Right kidney (tissue), 9 donors: Measurements from ENCODE around the gene FZD2.
"Not testable (repeated sequence)": the region's sequence is repeated elsewhere in the genome, so short reads cannot be mapped to it uniquely, and the experiment has no call there.

Source experiments
- DNase-seq: peaks from one replicate; pipeline ENCODE4 v3.0.0-alpha.2; 2016
- long read RNA-seq, 8 donors: transcript quantifications; one replicate each; lab custom pipeline, GENCODE V29; 2026

Gene FZD2
- long read RNA-seq, donor 1, transcript FZD2-201 (1 exons, 2,112 nt) = major isoform, 52 of 52 reads
- long read RNA-seq, donor 1, partial matches to known transcripts = 0 of 52 reads
- long read RNA-seq, donor 1, other reads (novel, unspliced or antisense) = 0 of 52 reads
- long read RNA-seq, donor 2, transcript FZD2-201 (1 exons, 2,112 nt) = major isoform, 43 of 43 reads
- long read RNA-seq, donor 2, partial matches to known transcripts = 0 of 43 reads
- long read RNA-seq, donor 2, other reads (novel, unspliced or antisense) = 0 of 43 reads
- long read RNA-seq, donor 3, transcript FZD2-201 (1 exons, 2,112 nt) = major isoform, 29 of 29 reads
- long read RNA-seq, donor 3, partial matches to known transcripts = 0 of 29 reads
- long read RNA-seq, donor 3, other reads (novel, unspliced or antisense) = 0 of 29 reads
- long read RNA-seq, donor 4, transcript FZD2-201 (1 exons, 2,112 nt) = major isoform, 50 of 50 reads
- long read RNA-seq, donor 4, partial matches to known transcripts = 0 of 50 reads
- long read RNA-seq, donor 4, other reads (novel, unspliced or antisense) = 0 of 50 reads
- long read RNA-seq, donor 5, transcript FZD2-201 (1 exons, 2,112 nt) = major isoform, 54 of 54 reads
- long read RNA-seq, donor 5, partial matches to known transcripts = 0 of 54 reads
- long read RNA-seq, donor 5, other reads (novel, unspliced or antisense) = 0 of 54 reads
- long read RNA-seq, donor 6, transcript FZD2-201 (1 exons, 2,112 nt) = major isoform, 67 of 67 reads
- long read RNA-seq, donor 6, partial matches to known transcripts = 0 of 67 reads
- long read RNA-seq, donor 6, other reads (novel, unspliced or antisense) = 0 of 67 reads
- long read RNA-seq, donor 7 = 0 reads
- long read RNA-seq, donor 8, transcript FZD2-201 (1 exons, 2,112 nt) = major isoform, 47 of 69 reads
- long read RNA-seq, donor 8, partial matches to known transcripts = 22 of 69 reads
- long read RNA-seq, donor 8, other reads (novel, unspliced or antisense) = 0 of 69 reads

DNA sequence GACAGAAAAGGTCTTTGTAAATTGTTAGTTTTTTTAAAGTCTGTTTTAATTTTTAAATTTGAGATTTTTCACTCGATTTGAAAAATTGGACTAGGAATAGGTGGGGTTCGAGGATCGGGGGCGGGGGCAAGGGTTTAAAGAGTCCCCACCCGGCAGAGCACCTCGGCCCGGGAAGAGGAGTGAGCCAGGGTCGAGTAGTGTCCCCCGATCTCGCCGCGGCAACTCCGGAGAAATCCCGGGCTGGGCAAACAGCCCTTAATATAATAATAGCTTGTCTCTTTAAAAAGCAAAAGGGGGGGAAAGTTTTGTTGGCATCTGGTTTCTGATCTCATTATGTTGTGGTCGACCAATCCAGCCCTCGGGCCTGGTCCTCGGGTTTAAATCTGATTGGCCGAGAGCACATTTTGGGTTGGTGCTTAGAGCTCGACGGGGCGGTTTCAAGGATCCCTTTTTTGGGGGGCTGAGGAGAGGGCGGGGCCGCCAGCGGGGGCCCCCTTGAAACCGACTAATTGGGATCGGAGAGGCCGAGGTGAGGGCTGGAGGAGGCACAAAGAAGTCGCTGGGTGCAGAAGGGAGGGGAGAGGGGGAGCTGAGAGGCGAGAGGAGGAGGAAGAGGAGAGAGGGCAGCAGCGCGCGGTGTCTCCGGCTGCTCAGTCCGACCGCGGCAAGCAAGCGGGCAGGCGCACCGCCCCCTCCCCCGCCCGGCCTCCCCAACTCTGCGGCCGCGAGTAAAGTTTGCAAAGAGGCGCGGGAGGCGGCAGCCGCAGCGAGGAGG is at the start of gene FZD2:
Gene FZD2, plus strand, starts transcription at position 653 of the 775 bp plus-strand sequence. CDS start 205 bp downstream, outside the sequence.
- peak; percentile 92 for DNase-seq

- not testable (repeated sequence) for DNase-seq
These were observed 45.8 kb upstream of the FZD2 start for GRCh38 chr17:44511241-44512134.

- no peak for DNase-seq
These were observed 39.3 kb upstream of the FZD2 start for GRCh38 chr17:44518032-44518431.

DNA sequence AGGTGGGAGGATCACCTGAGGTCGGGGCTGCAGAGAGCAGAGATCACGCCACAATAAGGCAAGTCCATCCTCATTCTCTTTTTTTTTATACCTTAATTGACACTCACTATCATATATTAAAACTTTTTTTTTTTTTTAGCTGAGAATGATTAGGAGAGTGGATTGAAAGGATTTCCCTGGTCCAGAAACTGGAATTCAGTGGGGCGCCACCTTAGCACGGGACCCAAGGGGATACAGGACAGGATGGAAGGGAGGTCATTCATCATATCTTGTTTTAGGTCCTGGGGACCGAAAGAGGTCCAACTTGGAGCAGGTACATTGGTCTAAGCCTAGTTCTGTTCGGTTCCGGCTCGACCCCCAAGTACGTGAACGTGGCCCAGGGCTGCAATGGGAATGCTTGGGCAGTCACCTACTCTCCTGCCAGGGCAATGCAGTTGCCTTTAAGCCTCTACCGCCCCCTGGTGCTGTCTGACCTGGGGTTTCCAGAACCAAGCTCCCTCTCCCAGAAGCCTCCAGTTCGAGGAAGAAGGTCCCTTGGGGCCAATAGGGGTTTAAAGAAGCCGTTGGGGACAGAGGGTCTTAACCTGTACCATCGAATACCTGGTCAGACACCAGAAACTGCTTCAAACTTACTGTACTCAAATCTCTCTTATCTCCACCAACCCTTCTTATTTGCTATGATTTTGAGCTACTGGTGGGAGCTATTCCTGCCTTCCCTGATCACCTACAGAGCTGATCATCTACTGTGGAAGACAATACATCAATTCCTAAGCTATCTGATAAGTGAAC is 34.2 kb upstream of the FZD2 start:
- DNase-seq = no peak

- no peak for DNase-seq
These were observed 33.7 kb upstream of the FZD2 start for GRCh38 chr17:44523672-44523972.

GRCh38 chr17:44527102-44527501 is 30.2 kb upstream of the FZD2 start:
- no peak for DNase-seq

- no peak for DNase-seq
These were observed 29.3 kb upstream of the FZD2 start for GRCh38 chr17:44527954-44528353.

- no peak for DNase-seq
These were observed 27.4 kb upstream of the FZD2 start for GRCh38 chr17:44529864-44530263.

GRCh38 chr17:44530896-44531418 is 26.3 kb upstream of the FZD2 start:
- DNase-seq = no peak

- peak; percentile 83 for DNase-seq
These were observed 23.6 kb upstream of the FZD2 start for GRCh38 chr17:44533533-44534246.

DNA sequence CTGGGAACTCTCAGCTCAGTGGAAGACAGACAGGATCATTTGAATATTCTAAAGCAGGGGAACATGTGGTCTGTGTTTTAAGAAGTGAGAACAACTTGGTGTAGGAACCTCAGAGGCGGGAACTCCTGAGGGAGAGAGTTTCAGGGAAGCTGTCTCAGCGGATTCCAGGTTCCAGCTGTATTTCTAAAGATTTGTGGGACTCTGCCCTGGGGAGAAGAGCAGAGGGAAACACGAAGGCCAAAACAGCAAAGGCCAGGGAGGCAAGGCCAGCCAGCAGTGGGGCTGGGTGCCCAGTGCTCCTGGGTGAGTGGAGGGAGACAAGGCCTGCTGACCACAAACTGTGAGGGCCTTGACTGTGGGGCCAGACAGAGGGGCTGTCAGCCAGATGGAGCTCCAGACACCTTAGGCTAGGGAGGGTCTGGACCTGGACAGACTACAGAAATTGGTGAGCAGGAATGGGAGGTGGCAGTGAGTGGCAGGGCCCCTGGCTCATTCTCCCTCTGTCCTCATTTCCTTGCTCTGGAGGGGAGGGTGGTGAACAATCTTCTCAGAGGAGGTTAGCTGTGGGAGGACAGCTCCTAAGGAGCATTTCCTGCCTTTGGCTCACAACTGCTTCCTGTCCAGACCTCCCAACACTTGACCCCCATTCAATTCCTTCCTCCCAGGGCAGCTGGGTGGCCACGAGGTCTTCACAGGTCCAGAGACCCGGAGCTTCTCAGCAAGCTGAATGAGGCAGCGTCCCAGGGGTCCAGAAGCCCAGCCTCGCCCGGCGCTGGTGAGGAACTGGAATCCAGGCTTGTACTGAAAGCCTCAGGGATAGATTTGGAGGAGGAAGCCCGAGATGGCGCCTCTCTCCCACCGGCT is 21.0 kb upstream of the FZD2 start:
- DNase-seq = peak; percentile 68

- DNase-seq = not testable (repeated sequence)
These were observed 19.4 kb upstream of the FZD2 start for GRCh38 chr17:44537922-44538321.

GRCh38 chr17:44539673-44540072 is 17.6 kb upstream of the FZD2 start:
- no peak for DNase-seq

DNA sequence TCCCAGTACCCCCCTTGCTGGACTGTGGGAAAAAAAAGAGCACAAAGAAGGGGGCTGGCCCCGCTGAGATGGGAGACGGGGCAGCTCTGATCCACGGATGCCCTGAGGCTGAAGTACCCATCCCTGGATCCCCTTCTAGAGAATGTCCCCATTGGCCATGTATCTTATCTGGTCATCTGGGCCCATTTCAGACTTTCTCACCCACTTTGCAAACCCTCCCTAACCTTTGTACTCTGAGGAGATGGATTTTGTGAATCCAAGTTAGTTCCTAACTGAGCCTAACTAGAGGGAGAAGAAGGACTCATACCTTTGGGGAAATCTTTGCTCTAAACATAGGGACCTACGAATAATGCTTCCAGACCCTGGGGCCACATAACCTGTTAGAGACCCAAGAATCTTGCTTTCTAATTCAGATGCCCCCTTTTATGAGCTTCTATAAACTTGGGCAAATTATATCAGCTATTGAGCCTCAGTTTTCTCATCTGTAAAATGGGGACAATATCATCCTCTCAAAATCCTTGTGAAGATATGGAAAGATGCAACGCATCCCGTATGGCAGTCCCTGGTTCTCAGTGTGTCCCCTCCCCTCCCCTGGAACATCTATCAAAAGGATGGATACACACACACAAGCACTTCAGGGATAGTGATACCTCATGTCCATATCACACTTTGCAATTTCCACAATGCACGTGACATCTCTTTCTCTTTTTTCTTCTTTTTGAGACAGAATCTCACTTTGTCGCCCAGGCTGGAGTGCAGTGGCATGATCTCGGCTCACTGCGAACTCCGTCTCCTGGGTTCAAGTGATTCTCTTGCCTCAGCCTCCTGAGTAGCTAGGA is 16.8 kb upstream of the FZD2 start:
- DNase-seq = no peak

- DNase-seq = no peak
These were observed 15.3 kb upstream of the FZD2 start for GRCh38 chr17:44541884-44542581.

GRCh38 chr17:44543213-44543904 is 13.9 kb upstream of the FZD2 start:
- peak; percentile 78 for DNase-seq
